H9 (cell line): Measurements from ENCODE around the gene SMARCC1. TPM values are rescaled to one million over a fixed set of nuclear protein-coding genes. Genes with fewer than 3 reads are reported as not detected.

Experiments
- DNase-seq: peaks from one replicate; pipeline ENCODE4 v3.0.0-alpha.2; 2017
- H2AFZ ChIP-seq: one replicate; pipeline ENCODE4 v1.6.1; 2013; ENCODE audit warnings: mild to moderate bottlenecking, low read length, control low read depth, moderate library complexity
- H2AK5ac ChIP-seq: 2 replicates; pipeline ENCODE4 v1.6.1; 2013; ENCODE audit warnings: low read length, control low read depth, mixed read lengths; ENCODE audit not compliant: insufficient read length
- H2BK120ac ChIP-seq: one replicate; pipeline ENCODE4 v1.6.1; 2013; ENCODE audit warnings: low read depth, mild to moderate bottlenecking, low read length, control low read depth, inconsistent platforms; ENCODE audit not compliant: poor library complexity, severe bottlenecking
- H2BK12ac ChIP-seq: 2 replicates; pipeline ENCODE4 v1.6.1; 2013; ENCODE audit warnings: low read length, control low read depth, mixed read lengths, low read depth; ENCODE audit not compliant: insufficient read length
- H2BK15ac ChIP-seq: 2 replicates; pipeline ENCODE4 v1.6.1; 2013; ENCODE audit warnings: low read depth, low read length, control low read depth
- H2BK20ac ChIP-seq: one replicate; pipeline ENCODE4 v1.6.1; 2013; ENCODE audit warnings: low read depth, mild to moderate bottlenecking, low read length, control low read depth, inconsistent platforms; ENCODE audit not compliant: poor library complexity, severe bottlenecking
- H2BK5ac ChIP-seq: 2 replicates; pipeline ENCODE4 v1.6.1; 2013; ENCODE audit warnings: low read length, control low read depth, mixed read lengths; ENCODE audit not compliant: insufficient read length
- H3K14ac ChIP-seq: 2 replicates; pipeline ENCODE4 v1.6.1; 2013; ENCODE audit warnings: low read length, control low read depth; ENCODE audit not compliant: insufficient read depth
- H3K18ac ChIP-seq: 2 replicates; pipeline ENCODE4 v1.6.1; 2013; ENCODE audit warnings: low read depth, mild to moderate bottlenecking, mixed read lengths, low read length, control low read depth; ENCODE audit not compliant: insufficient read length
- H3K23ac ChIP-seq: 2 replicates; pipeline ENCODE4 v1.6.1; 2013; ENCODE audit warnings: low read length, control low read depth, mixed read lengths, low read depth; ENCODE audit not compliant: insufficient read length
- H3K23me2 ChIP-seq: 2 replicates; pipeline ENCODE4 v1.6.1; 2013; ENCODE audit warnings: low read depth, mild to moderate bottlenecking, mixed read lengths, low read length, control low read depth; ENCODE audit not compliant: insufficient read length, poor library complexity, severe bottlenecking
- H3K27ac ChIP-seq: 2 replicates; pipeline ENCODE4 v1.5.1; 2013; ENCODE audit warnings: low read length, control low read depth, mixed read lengths, low read depth; ENCODE audit not compliant: insufficient read length
- H3K27me3 ChIP-seq: 2 replicates; pipeline ENCODE4 v1.6.1; 2013; ENCODE audit warnings: low read length, control low read depth, inconsistent platforms; ENCODE audit not compliant: insufficient read depth
- H3K4ac ChIP-seq: 2 replicates; pipeline ENCODE4 v1.6.1; 2013; ENCODE audit warnings: low read depth, mild to moderate bottlenecking, control low read depth, inconsistent platforms, low read length, moderate library complexity
- H3K4me1 ChIP-seq: 2 replicates; pipeline ENCODE4 v1.6.1; 2013; ENCODE audit warnings: low read length, control low read depth, inconsistent platforms; ENCODE audit not compliant: insufficient read depth
- H3K4me2 ChIP-seq: 2 replicates; pipeline ENCODE4 v1.6.1; 2013; ENCODE audit warnings: low read length, control low read depth, mixed read lengths; ENCODE audit not compliant: insufficient read length, insufficient read depth
- H3K56ac ChIP-seq: 2 replicates; pipeline ENCODE4 v1.6.1; 2013; ENCODE audit warnings: low read depth, mild to moderate bottlenecking, mixed read lengths, low read length, control low read depth; ENCODE audit not compliant: insufficient read length
- H3K79me1 ChIP-seq: 2 replicates; pipeline ENCODE4 v1.6.1; 2013; ENCODE audit warnings: low read depth, mild to moderate bottlenecking, moderate library complexity, low read length, control low read depth, inconsistent platforms; ENCODE audit not compliant: insufficient read depth, poor library complexity, severe bottlenecking
- H3K79me2 ChIP-seq: 2 replicates; pipeline ENCODE4 v1.6.1; 2013; ENCODE audit warnings: low read length, control low read depth, inconsistent platforms; ENCODE audit not compliant: insufficient read depth
- H3K9ac ChIP-seq: 2 replicates; pipeline ENCODE4 v1.6.1; 2013; ENCODE audit warnings: low read length, control low read depth, mixed read lengths; ENCODE audit not compliant: insufficient read length; ENCODE audit errors: extremely low read depth
- H3K9me3 ChIP-seq: one replicate; pipeline ENCODE4 v1.6.1; 2013; ENCODE audit warnings: low read depth, low read length, inconsistent platforms; ENCODE audit not compliant: control insufficient read depth
- H3T11ph ChIP-seq: one replicate; pipeline ENCODE4 v1.6.1; 2013; ENCODE audit warnings: mild to moderate bottlenecking, low read length, control low read depth, inconsistent platforms
- H4K20me1 ChIP-seq: one replicate; pipeline ENCODE4 v1.6.1; 2013; ENCODE audit not compliant: control insufficient read depth, insufficient read length, insufficient read depth
- H4K5ac ChIP-seq: 2 replicates; pipeline ENCODE4 v1.6.1; 2013; ENCODE audit warnings: low read depth, mild to moderate bottlenecking, mixed read lengths, low read length, control low read depth; ENCODE audit not compliant: insufficient read length
- H4K8ac ChIP-seq: replicated peaks from 2 replicates; pipeline ENCODE4 v1.6.1; 2013; ENCODE audit warnings: low read length, control low read depth, mixed read lengths, low read depth; ENCODE audit not compliant: insufficient read length
- H4K91ac ChIP-seq: 2 replicates; pipeline ENCODE4 v1.6.1; 2013; ENCODE audit warnings: low read depth, mild to moderate bottlenecking, moderate library complexity, mixed read lengths, low read length, control low read depth; ENCODE audit not compliant: insufficient read length
- H3K27ac Mint-ChIP-seq, 3 experiments: 2 replicates in 2 of 3; 3 replicates in 1 of 3; pipeline ENCODE4 v1.8.0; 2020 to 2021; ENCODE audit warnings: mixed read lengths in 3 of 3, mild to moderate bottlenecking in 1 of 3, moderate library complexity in 1 of 3
- H3K27me3 Mint-ChIP-seq: 2 replicates; pipeline ENCODE4 v1.8.0; 2021; ENCODE audit warnings: low read depth, mild to moderate bottlenecking, moderate library complexity, mixed read lengths
- H3K36me3 Mint-ChIP-seq, 3 experiments: 2 replicates in 2 of 3; 3 replicates in 1 of 3; pipeline ENCODE4 v1.8.0; 2020 to 2021; ENCODE audit warnings: low read depth in 3 of 3, mixed read lengths in 3 of 3; ENCODE audit not compliant: insufficient read depth in 1 of 3
- H3K4me1 Mint-ChIP-seq, 2 experiments: 2 replicates each; pipeline ENCODE4 v1.8.0; 2020; ENCODE audit warnings: mixed read lengths in 2 of 2
- H3K4me3 Mint-ChIP-seq, 2 experiments: 2 replicates in 1 of 2; 3 replicates in 1 of 2; pipeline ENCODE4 v1.8.0; 2020 to 2021; ENCODE audit warnings: mild to moderate bottlenecking in 2 of 2, mixed read lengths in 2 of 2, moderate library complexity in 1 of 2
- H3K9me3 Mint-ChIP-seq, 2 experiments: 2 replicates in 1 of 2; 3 replicates in 1 of 2; pipeline ENCODE4 v1.8.0; 2020; ENCODE audit warnings: mild to moderate bottlenecking in 2 of 2, mixed read lengths in 2 of 2, moderate library complexity in 1 of 2
- WGBS: extraction: QIAGEN DNeasy Blood & Tissue Kit; methylation state at CpG from one replicate; pipeline ENCODE4 v1.1.7; 2013; ENCODE audit warnings: missing lambda C conversion rate, low lambda C conversion rate, mixed read lengths; ENCODE audit not compliant: insufficient read length; ENCODE audit errors: extremely low coverage; 5-methylcytosine and 5-hydroxymethylcytosine counted together
- total RNA-seq: library from RNA; stranded (reverse); gene quantifications from 2 replicates; pipeline ENCODE4 v1.2.1, GENCODE V29; 2021
- TF ChIP-seq, protein P1 (sequence below): fragments of 200-600 bp; sonication (generic); conservative IDR thresholded peaks from 3 replicates; pipeline ENCODE4 v1.8.0; 2021; ENCODE audit warnings: antibody characterized with exemption, mild to moderate bottlenecking

SMARCC1 gene
- total RNA-seq, 1 experiment from 2014 or later: 274 TPM

DNA sequence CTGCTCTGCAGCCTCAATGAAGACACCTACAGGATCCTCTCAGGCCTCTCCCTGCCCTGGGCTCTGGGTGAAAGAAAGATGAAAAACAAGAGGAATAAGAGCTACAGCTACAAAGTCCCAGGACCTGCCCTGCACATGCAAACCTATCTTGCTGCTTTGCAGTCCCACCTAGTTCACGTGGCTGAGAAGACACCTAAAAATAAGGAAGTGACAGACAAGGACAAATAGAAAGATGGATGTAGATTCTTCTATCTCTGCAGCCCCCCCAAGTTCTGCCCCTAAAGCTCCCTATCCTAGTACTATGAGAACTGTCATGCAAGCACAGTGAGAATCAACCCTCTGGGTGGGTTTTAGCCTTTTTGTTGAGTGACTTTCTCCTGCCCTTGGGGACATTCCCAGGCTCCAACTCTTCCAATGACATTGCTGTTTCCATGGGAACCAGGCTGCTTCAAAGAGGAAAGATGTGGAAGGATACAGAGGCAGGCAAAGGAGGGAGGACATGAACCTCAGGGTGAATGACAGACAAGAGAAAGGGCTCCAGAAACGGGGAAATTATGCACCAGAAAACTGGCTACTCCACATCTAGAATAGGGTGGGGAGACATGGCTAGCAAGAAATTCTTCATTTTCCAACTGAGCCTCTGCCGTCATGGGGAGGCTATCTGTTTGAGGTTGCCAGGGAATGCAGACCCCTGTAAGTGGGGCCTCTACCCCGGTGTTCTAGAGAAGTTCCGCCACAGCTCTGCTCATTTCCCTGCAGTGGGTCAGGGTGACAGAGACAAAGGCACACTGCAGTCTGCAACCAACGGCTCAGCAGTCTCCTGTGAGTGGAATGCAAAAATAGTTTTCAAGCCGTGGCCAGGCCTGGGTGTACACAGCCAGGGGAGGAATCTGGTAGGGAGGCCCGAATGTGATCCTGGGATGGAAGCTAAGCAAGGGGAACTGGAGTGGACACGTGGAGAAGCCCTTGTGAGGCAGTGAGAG, 208.2 kb downstream of the SMARCC1 start:
- Histone ChIP-seq H2BK12ac (no peak overlapping the region), H2BK5ac (no peak overlapping the region), H3K23ac (no peak overlapping the region), H3K27me3 (peaks cover 5% of the 10 kb centered on the region; the same call in 1 of the 2 replicates), H3K4ac (no peak overlapping the region), H3T11ph (no peak overlapping the region), H3K14ac (no peak overlapping the region), H3K23me2 (peaks cover 5% of the 10 kb centered on the region), H3K9ac (no peak overlapping the region), H4K8ac (no peak overlapping the region), H3K56ac (no peak overlapping the region), H3K4me1 (no peaks in the 10 kb centered on the region), H3K18ac (no peak overlapping the region), H3K4me2 (no peak overlapping the region), H3K79me2 (no peaks in the 10 kb centered on the region), H2BK120ac (no peak overlapping the region), H3K9me3 (no peaks in the 10 kb centered on the region), H2BK20ac (no peak overlapping the region), H4K91ac (no peak overlapping the region), H2AK5ac (no peak overlapping the region), H4K20me1 (no peaks in the 10 kb centered on the region), H4K5ac (no peak overlapping the region), H3K27ac (no peak overlapping the region), H2BK15ac (no peak overlapping the region), H3K79me1 (no peaks in the 10 kb centered on the region), H2AFZ (no peak overlapping the region)
- no peaks in the 10 kb centered on the region; a peak in 1 of 7 replicates for H3K36me3 Mint-ChIP-seq
- TF ChIP-seq, protein P1, sequence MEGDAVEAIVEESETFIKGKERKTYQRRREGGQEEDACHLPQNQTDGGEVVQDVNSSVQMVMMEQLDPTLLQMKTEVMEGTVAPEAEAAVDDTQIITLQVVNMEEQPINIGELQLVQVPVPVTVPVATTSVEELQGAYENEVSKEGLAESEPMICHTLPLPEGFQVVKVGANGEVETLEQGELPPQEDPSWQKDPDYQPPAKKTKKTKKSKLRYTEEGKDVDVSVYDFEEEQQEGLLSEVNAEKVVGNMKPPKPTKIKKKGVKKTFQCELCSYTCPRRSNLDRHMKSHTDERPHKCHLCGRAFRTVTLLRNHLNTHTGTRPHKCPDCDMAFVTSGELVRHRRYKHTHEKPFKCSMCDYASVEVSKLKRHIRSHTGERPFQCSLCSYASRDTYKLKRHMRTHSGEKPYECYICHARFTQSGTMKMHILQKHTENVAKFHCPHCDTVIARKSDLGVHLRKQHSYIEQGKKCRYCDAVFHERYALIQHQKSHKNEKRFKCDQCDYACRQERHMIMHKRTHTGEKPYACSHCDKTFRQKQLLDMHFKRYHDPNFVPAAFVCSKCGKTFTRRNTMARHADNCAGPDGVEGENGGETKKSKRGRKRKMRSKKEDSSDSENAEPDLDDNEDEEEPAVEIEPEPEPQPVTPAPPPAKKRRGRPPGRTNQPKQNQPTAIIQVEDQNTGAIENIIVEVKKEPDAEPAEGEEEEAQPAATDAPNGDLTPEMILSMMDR: no peak
- H3K9me3 Mint-ChIP-seq: no peaks in the 10 kb centered on the region
- no peak overlapping the region for H3K27ac Mint-ChIP-seq
- peaks cover 35% of the 10 kb centered on the region for H3K27me3 Mint-ChIP-seq
- WGBS: no CpG with 5 or more reads among the region's 9 CpGs
- DNase-seq: no peak
- no peak overlapping the region for H3K4me3 Mint-ChIP-seq
- peaks cover 0 to 8% of the 10 kb centered on the region in 2 experiments; a peak in 3 of 4 replicates for H3K4me1 Mint-ChIP-seq
